Epithelial cell of proximal tubule (primary cell): Measurements from ENCODE around the gene RTN1. TPM values are rescaled to one million over a fixed set of nuclear protein-coding genes. Genes with fewer than 3 reads are reported as not detected.

Source experiments
- DNase-seq: peaks from one replicate; pipeline ENCODE4 v3.0.0-alpha.2; 2011; ENCODE audit warnings: low read depth
- H3K4me3 ChIP-seq: 2 replicates; pipeline ENCODE4 v1.5.1; 2011; ENCODE audit warnings: low read depth, mild to moderate bottlenecking, low read length
- CTCF ChIP-seq: conservative IDR thresholded peaks from 2 replicates; pipeline ENCODE4 v1.5.1; 2012; ENCODE audit warnings: low read depth, mild to moderate bottlenecking, low read length
- total RNA-seq: library from RNA; depleted of rRNA; stranded (reverse); fragments of >200 nt; gene quantifications from 2 replicates; pipeline ENCODE4 v1.2.3, GENCODE V29; 2015

The RTN1 gene
- total RNA-seq, 1 donor from 2014 or later = 0.35 TPM

- H3K4me3 ChIP-seq = no peak overlapping the region
- TF ChIP-seq CTCF = no peak
- DNase-seq = no peak
These were observed 18.2 kb downstream of the RTN1 start for GRCh38 chr14:59852350-59852749.

- TF ChIP-seq CTCF = no peak
These were observed 20.1 kb downstream of the RTN1 start for GRCh38 chr14:59850458-59850857.

GRCh38 chr14:59849411-59850130 lies 21.0 kb downstream of the RTN1 start:
- no peak for DNase-seq
- H3K4me3 ChIP-seq = no peak overlapping the region
- TF ChIP-seq CTCF = no peak

More at GRCh38 chr14:59850458-59850857, 20.1 kb downstream of the RTN1 start:
- no peak for DNase-seq
- no peak overlapping the region for H3K4me3 ChIP-seq

GRCh38 chr14:59848671-59849070 lies 21.9 kb downstream of the RTN1 start:
- no peak for TF ChIP-seq CTCF
- H3K4me3 ChIP-seq = no peak overlapping the region
- DNase-seq = no peak

GRCh38 chr14:59847711-59848110 lies 22.9 kb downstream of the RTN1 start:
- DNase-seq = no peak
- TF ChIP-seq CTCF = no peak
- H3K4me3 ChIP-seq = no peak overlapping the region

- DNase-seq = no peak
- H3K4me3 ChIP-seq = no peak overlapping the region
- TF ChIP-seq CTCF = no peak
These were observed 24.0 kb downstream of the RTN1 start for GRCh38 chr14:59846595-59846994.

- no peak overlapping the region for H3K4me3 ChIP-seq
- TF ChIP-seq CTCF = no peak
- no peak for DNase-seq
These were observed 25.3 kb downstream of the RTN1 start for GRCh38 chr14:59845245-59845644.
